GM23338 (cell line): ENCODE results near the gene DUSP5. TPM values are rescaled to one million over a fixed set of nuclear protein-coding genes. Genes with fewer than 3 reads are reported as not detected.
"Not testable (repeated sequence)": the region's sequence is repeated elsewhere in the genome, so short reads cannot be mapped to it uniquely, and the experiment has no call there.

ENCODE experiments used
- ATAC-seq: fragments of 200-7000 bp; cut with Tn5 transposase; 3 replicates; pipeline ENCODE4 v1.9.1; 2020
- DNase-seq: peaks from one replicate; pipeline ENCODE4 v3.0.0-alpha.2; 2015; ENCODE audit warnings: low spot score
- H2AFZ ChIP-seq: fragments of 200-600 bp; sonication (generic); 2 replicates; pipeline ENCODE4 v1.8.0; 2016; ENCODE audit warnings: antibody characterized with exemption, mild to moderate bottlenecking, moderate library complexity
- H3F3A ChIP-seq: fragments of 200-600 bp; sonication (generic); replicated peaks from 2 replicates; pipeline ENCODE4 v1.8.0; 2017; ENCODE audit warnings: antibody characterized with exemption, mixed run types, low read depth
- H3K27ac ChIP-seq: fragments of 200-600 bp; sonication (generic); 2 replicates; pipeline ENCODE4 v1.6.1; 2016; ENCODE audit warnings: low read depth
- H3K27me3 ChIP-seq: fragments of 200-600 bp; sonication (generic); 2 replicates; pipeline ENCODE4 v1.8.0; 2016; ENCODE audit warnings: mild to moderate bottlenecking, mixed run types, moderate library complexity; ENCODE audit not compliant: insufficient read depth
- H3K36me3 ChIP-seq: fragments of 200-600 bp; sonication (generic); 2 replicates; pipeline ENCODE4 v1.8.0; 2016; ENCODE audit warnings: mild to moderate bottlenecking; ENCODE audit not compliant: insufficient read depth
- H3K4me1 ChIP-seq: fragments of 200-600 bp; sonication (generic); 2 replicates; pipeline ENCODE4 v1.8.0; 2016; ENCODE audit warnings: mild to moderate bottlenecking, moderate library complexity; ENCODE audit not compliant: insufficient read depth
- H3K4me2 ChIP-seq: fragments of 200-600 bp; sonication (generic); 2 replicates; pipeline ENCODE4 v1.7.1; 2017; ENCODE audit warnings: mixed run types
- H3K4me3 ChIP-seq: fragments of 200-600 bp; sonication (generic); 2 replicates; pipeline ENCODE4 v1.6.1; 2016; ENCODE audit warnings: mixed run types
- H3K79me2 ChIP-seq: fragments of 200-600 bp; sonication (generic); replicated peaks from 2 replicates; pipeline ENCODE4 v1.8.0; 2017; ENCODE audit warnings: mild to moderate bottlenecking; ENCODE audit not compliant: insufficient read depth
- H3K9me2 ChIP-seq: fragments of 200-600 bp; sonication (generic); 2 replicates; pipeline ENCODE4 v1.8.0; 2017; ENCODE audit not compliant: insufficient read depth
- H4K20me1 ChIP-seq: fragments of 200-600 bp; sonication (generic); replicated peaks from 2 replicates; pipeline ENCODE4 v1.8.0; 2017; ENCODE audit warnings: mild to moderate bottlenecking; ENCODE audit not compliant: insufficient read depth
- H3K27ac Mint-ChIP-seq: 2 replicates; pipeline ENCODE4 v1.8.0; 2020; ENCODE audit warnings: inconsistent platforms, mild to moderate bottlenecking, moderate library complexity, mixed read lengths
- H3K27me3 Mint-ChIP-seq: 3 replicates; pipeline ENCODE4 v1.8.0; 2022; ENCODE audit warnings: low read depth, mild to moderate bottlenecking, moderate library complexity, mixed read lengths, inconsistent platforms; ENCODE audit not compliant: insufficient read depth, poor library complexity
- H3K36me3 Mint-ChIP-seq: 3 replicates; pipeline ENCODE4 v1.8.0; 2021; ENCODE audit warnings: low read depth, mild to moderate bottlenecking, inconsistent platforms, moderate library complexity, mixed read lengths
- H3K4me1 Mint-ChIP-seq: 3 replicates; pipeline ENCODE4 v1.8.0; 2020; ENCODE audit warnings: mild to moderate bottlenecking, inconsistent platforms, mixed read lengths
- H3K4me3 Mint-ChIP-seq: 3 replicates; pipeline ENCODE4 v1.8.0; 2021; ENCODE audit warnings: moderate library complexity, mild to moderate bottlenecking, inconsistent platforms, mixed read lengths
- H3K9me3 Mint-ChIP-seq: 3 replicates; pipeline ENCODE4 v1.8.0; 2020; ENCODE audit warnings: moderate library complexity, mild to moderate bottlenecking, inconsistent platforms, mixed read lengths
- CREB1 ChIP-seq: fragments of 250-450 bp; sonication (Bioruptor Pico); IDR thresholded peaks from 2 replicates; pipeline ENCODE4 v1.5.0; 2020; ENCODE audit warnings: low read depth, mild to moderate bottlenecking, moderate library complexity
- JUNB ChIP-seq: IDR thresholded peaks from one replicate; pipeline ENCODE4 v1.6.1; 2016; ENCODE audit warnings: antibody characterized with exemption; ENCODE audit not compliant: unreplicated experiment
- NANOG ChIP-seq: IDR thresholded peaks from 2 replicates; pipeline ENCODE4 v1.6.1; 2016; ENCODE audit warnings: antibody characterized with exemption, borderline replicate concordance
- POLR2AphosphoS5 ChIP-seq: IDR thresholded peaks from 2 replicates; pipeline ENCODE4 v1.6.1; 2016; ENCODE audit warnings: antibody characterized with exemption, low read depth
- ZNF462 ChIP-seq: fragments of 250-450 bp; sonication (Bioruptor Pico); IDR thresholded peaks from 2 replicates; pipeline ENCODE4 v1.5.0; 2020; ENCODE audit warnings: mild to moderate bottlenecking, moderate library complexity
- polyA plus RNA-seq: library from polyadenylated mRNA; unstranded; fragments of >200 nt; fragmentation: Nextera tagmentation; extraction: Ambion mirVana; gene quantifications from 2 replicates; pipeline ENCODE4 v1.2.1, GENCODE V29; 2016
- total RNA-seq: library from RNA; depleted of rRNA; stranded (reverse); fragments of >200 nt; shearing (Covaris generic); gene quantifications from 2 replicates; pipeline ENCODE4 v1.2.3, GENCODE V29; 2014

The DUSP5 gene
- total and polyA plus RNA-seq, 2 experiments from 2014 or later = 10.8 to 35.9 TPM

- TF ChIP-seq ZNF462 (CRISPR knock-in tag) (no peak), POLR2AphosphoS5 (no peak), NANOG (no peak), CREB1 (CRISPR knock-in tag) (no peak), JUNB (no peak)
Measured at GRCh38 chr10:110528224-110528996, 30.7 kb downstream of the DUSP5 start (continued).

GRCh38 chr10:110528997-110529524, 31.4 kb downstream of the DUSP5 start:
- not testable (repeated sequence) for H3K9me3 Mint-ChIP-seq, DNase-seq, H3K4me3 ChIP-seq, H3K36me3 Mint-ChIP-seq, H4K20me1 ChIP-seq, H2AFZ ChIP-seq, H3K9me2 ChIP-seq, H3F3A ChIP-seq, ATAC-seq, H3K79me2 ChIP-seq, H3K36me3 ChIP-seq, H3K27me3 ChIP-seq, H3K4me3 Mint-ChIP-seq
- Mint-ChIP-seq H3K4me1 (peaks cover 48% of the 10 kb centered on the region), H3K27ac (peak overlapping the region; percentile 99), H3K27me3 (peaks cover 12% of the 10 kb centered on the region)
- H3K27ac ChIP-seq = peak overlapping the region; percentile 98
- H3K4me1 ChIP-seq = peaks cover 40% of the 10 kb centered on the region
- peak overlapping the region; percentile 77; the same call in 1 of the 2 replicates for H3K4me2 ChIP-seq
